Tibial artery (tissue), 4 donors: ENCODE measurements around the gene DUSP6.

Experiments
- DNase-seq, 2 donors: peaks; one replicate each; pipeline ENCODE4 v3.0.0-alpha.2; 2019
- H3K27ac ChIP-seq, 2 donors: fragments of 200-600 bp; sonication (generic) in 1 of 2; 1 replicate in 1 of 2; 2 replicates in 1 of 2; pipeline ENCODE4 v1.5.1; 2018 to 2019; ENCODE audit warnings: mild to moderate bottlenecking in 1 of 2
- H3K27me3 ChIP-seq, 2 donors: fragments of 200-600 bp; sonication (generic) in 1 of 2; one replicate each; pipeline versions ENCODE4 v1.5.1 to v1.6.0; 2016 to 2019
- H3K36me3 ChIP-seq, 3 donors: fragments of 200-600 bp; sonication (generic) in 2 of 3; one replicate each; pipeline ENCODE4 v1.5.1; 2016 to 2019; ENCODE audit warnings: mild to moderate bottlenecking in 2 of 3
- H3K4me1 ChIP-seq, 4 donors: fragments of 200-600 bp; sonication (generic) in 2 of 4; 1 replicate in 3 of 4; 2 replicates in 1 of 4; pipeline ENCODE4 v1.5.1; 2016 to 2019
- H3K4me3 ChIP-seq, 2 donors: fragments of 200-600 bp; sonication (generic) in 1 of 2; 1 replicate in 1 of 2; 2 replicates in 1 of 2; pipeline ENCODE4 v1.5.1; 2018 to 2019; ENCODE audit warnings: mild to moderate bottlenecking in 2 of 2
- H3K9me3 ChIP-seq, 3 donors: fragments of 200-600 bp; sonication (generic) in 1 of 3; one replicate each; pipeline ENCODE4 v1.5.1; 2016 to 2019
- intact Hi-C: fragments of 100-400 bp; cut with DNase I; formaldehyde crosslinking; loops from one replicate; pipeline ENCODE4 v1.15.0; 2023; ENCODE audit warnings: low total_unique reads
- TF ChIP-seq, protein P1 (sequence below), 2 experiments: fragments of 200-600 bp in 1 of 2; fragments of 450-650 bp in 1 of 2; IDR thresholded peaks; one replicate each; pipeline ENCODE4 v1.5.1; 2017 to 2019; ENCODE audit warnings: antibody characterized with exemption in 2 of 2, mild to moderate bottlenecking in 1 of 2, moderate library complexity in 1 of 2

The DUSP6 gene

DNA sequence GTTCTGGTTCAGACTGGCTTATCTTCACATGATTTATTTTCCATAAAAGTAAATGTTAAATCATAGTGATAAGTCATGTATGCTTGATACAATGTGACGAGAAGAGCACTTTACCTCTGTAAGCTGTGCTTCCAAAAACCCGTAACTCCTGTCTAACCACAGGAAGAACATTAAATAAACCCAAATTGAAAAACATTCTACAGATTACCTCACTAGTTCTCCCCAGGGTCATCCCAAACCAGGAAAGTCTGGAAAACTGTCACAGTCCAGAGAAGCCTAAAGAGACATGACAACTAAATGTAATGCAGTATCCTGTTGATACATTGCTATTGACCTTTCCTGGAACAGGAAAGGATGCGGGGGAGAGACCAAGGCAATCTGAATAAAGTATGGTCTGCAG is 32.5 kb upstream of the DUSP6 start:
- H3K27ac ChIP-seq: peak overlapping the region; percentile 39 to 55
- H3K4me1 ChIP-seq: peaks cover 0 to 24% (median 15%) of the 10 kb centered on the region in 4 donors
- no peaks in the 10 kb centered on the region for H3K36me3 ChIP-seq
- no peaks in the 10 kb centered on the region for H3K9me3 ChIP-seq
- no peak overlapping the region for H3K4me3 ChIP-seq
- no peaks in the 10 kb centered on the region for H3K27me3 ChIP-seq
- no peak for DNase-seq
- intact Hi-C loops: no loop called here
- TF ChIP-seq, protein P1, sequence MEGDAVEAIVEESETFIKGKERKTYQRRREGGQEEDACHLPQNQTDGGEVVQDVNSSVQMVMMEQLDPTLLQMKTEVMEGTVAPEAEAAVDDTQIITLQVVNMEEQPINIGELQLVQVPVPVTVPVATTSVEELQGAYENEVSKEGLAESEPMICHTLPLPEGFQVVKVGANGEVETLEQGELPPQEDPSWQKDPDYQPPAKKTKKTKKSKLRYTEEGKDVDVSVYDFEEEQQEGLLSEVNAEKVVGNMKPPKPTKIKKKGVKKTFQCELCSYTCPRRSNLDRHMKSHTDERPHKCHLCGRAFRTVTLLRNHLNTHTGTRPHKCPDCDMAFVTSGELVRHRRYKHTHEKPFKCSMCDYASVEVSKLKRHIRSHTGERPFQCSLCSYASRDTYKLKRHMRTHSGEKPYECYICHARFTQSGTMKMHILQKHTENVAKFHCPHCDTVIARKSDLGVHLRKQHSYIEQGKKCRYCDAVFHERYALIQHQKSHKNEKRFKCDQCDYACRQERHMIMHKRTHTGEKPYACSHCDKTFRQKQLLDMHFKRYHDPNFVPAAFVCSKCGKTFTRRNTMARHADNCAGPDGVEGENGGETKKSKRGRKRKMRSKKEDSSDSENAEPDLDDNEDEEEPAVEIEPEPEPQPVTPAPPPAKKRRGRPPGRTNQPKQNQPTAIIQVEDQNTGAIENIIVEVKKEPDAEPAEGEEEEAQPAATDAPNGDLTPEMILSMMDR (IDR thresholded peaks at IDR 0.05): no peak

DNA sequence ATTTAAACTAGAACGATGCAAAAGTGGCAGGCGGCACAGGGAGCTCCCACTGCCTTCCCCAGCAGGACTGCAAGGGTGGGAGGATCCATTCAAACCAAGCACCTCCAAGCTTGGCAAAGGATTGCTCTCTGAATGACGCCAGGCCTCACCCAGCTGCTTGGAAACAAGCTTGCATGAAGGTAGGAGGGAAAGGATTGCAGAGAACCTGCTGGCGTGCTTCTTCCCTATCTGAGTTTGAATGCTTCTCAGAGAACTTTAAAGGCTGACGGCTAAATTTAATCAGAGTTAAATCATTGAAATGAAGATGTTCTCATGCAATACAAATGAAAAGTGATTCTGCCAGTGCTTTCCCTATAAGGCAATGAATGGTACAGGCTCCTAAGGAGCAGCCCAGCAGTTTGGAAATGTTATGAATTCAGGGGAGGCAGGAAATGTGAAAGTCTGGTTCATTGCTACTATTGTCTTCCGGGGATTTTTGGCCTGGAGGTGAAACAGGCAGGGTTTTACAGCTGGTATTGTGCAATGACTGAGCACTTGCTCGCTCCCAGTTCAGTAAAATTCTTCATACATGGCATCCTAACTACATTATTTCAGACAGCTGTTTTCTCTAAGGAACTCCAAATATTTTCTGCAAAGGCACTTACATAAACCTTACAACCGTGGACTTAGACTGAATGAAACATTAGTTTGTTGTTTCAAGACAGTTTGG is 31.9 kb upstream of the DUSP6 start:
- peaks cover 0 to 24% (median 15%) of the 10 kb centered on the region in 4 donors for H3K4me1 ChIP-seq
- DNase-seq: peak in 1 of 2 donors; percentile 50
- H3K27ac ChIP-seq: peak overlapping the region; percentile 39 to 55
- intact Hi-C loops: no loop called here
- H3K4me3 ChIP-seq: no peak overlapping the region
- no peaks in the 10 kb centered on the region for H3K27me3 ChIP-seq
- H3K36me3 ChIP-seq: no peaks in the 10 kb centered on the region
- H3K9me3 ChIP-seq: no peaks in the 10 kb centered on the region
- TF ChIP-seq, protein P1 (IDR thresholded peaks at IDR 0.05): no peak

DNA sequence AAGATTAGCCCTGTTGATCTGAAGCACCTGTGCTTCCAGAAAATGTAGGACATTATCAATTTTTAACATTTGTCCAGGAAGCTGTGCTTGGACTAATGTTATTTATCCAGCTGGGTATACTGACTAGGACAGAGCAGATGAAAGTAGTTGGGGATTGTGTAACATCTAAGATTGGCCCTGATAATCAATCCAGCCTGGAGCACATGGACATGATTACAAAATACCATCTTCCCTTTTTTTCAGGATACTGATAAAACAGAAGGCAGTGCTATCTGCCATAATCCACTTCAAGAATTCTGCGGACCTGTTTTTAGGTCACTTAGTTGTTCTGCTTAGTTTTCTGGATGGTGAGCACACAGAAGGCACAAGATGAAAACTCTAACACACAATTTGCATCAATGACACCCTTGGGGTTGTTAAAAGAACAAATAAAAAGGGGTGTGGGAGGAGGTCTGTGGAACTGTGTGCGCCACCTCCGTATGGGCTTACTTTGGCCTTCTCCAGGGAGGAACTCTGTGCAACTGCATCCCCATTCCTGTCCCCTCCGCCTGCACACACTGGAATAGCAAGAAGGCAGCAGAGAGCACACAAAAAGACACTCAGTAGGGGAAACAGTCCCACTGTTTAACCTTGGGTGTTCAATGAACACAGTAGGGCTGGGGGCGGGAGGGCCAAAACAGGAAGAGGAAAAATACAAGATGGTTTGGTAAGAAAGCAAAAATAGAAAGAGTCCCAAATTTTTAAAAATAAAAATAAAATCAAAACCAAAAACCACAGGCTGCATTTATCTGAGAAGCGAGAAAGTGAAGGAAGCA is 31.1 kb upstream of the DUSP6 start:
- Histone ChIP-seq H3K27me3 (no peaks in the 10 kb centered on the region), H3K36me3 (no peaks in the 10 kb centered on the region), H3K9me3 (no peaks in the 10 kb centered on the region), H3K4me3 (no peak overlapping the region), H3K27ac (peak overlapping the region in 1 of 2 donors; percentile 55), H3K4me1 (peaks cover 0 to 24% (median 15%) of the 10 kb centered on the region in 4 donors)
- DNase-seq: no peak
- TF ChIP-seq, protein P1 (IDR thresholded peaks at IDR 0.05): no peak
- intact Hi-C loops: no loop called here

DNA sequence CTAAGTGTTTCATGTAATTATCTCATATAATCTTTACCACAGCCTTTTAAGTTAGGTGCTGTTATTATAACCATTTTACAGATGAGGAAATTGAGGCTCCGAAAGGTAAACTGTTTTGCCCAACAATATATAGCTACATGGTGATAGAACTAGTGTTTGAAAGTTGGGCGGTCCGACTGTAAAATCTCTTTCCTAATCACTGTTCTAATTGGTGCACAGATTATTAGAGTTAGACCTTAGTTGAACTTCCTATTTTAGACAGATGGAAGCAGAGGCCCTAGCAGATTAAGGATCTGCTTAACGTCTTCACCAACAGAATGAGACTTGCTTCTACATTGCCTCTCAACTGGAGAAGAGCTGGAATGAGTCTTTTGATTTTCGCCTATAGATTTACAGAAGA is 30.0 kb upstream of the DUSP6 start:
- H3K36me3 ChIP-seq: no peaks in the 10 kb centered on the region
- no peaks in the 10 kb centered on the region for H3K9me3 ChIP-seq
- TF ChIP-seq, protein P1 (IDR thresholded peaks at IDR 0.05): no peak
- H3K27me3 ChIP-seq: no peaks in the 10 kb centered on the region
- H3K27ac ChIP-seq: no peak overlapping the region
- H3K4me1 ChIP-seq: peaks cover 0 to 24% (median 15%) of the 10 kb centered on the region in 4 donors
- DNase-seq: no peak
- intact Hi-C loops: no loop called here
- no peak overlapping the region for H3K4me3 ChIP-seq

DNA sequence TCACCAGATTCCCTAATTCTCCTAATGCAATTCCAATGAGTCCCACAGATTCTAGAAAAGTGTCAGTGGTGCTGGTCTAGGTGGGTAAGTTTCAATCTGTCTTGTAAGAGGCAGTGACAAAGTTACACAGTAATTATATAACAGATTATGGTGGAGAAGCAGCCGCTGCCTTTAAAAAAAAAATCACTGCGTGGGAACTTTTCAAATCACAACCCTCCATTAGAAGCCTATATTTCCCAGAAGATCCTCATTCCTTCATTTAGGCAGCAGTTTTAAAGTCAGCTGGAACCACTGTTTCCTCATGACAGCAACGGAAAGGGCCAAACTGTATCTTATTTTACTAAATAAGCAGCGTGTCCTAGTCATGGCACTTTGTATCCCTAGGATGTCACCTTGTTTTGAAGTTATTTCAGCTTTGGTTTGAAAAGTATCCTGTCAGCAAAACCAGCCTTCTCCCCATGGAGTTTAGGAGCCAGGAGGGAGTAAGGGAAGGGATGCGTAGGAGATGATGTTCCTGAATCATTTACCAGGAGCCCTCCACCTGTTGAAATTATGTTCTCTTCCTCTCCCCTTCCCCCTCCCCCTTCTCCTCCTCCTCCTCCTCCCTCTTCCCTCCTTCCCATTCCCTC is 27.7 kb upstream of the DUSP6 start:
- no peaks in the 10 kb centered on the region for H3K36me3 ChIP-seq
- H3K4me3 ChIP-seq: no peak overlapping the region
- H3K9me3 ChIP-seq: no peaks in the 10 kb centered on the region
- H3K27ac ChIP-seq: no peak overlapping the region
- H3K4me1 ChIP-seq: peaks cover 0 to 18% (median 12%) of the 10 kb centered on the region in 4 donors
- intact Hi-C loops: no loop called here
- H3K27me3 ChIP-seq: no peaks in the 10 kb centered on the region
- TF ChIP-seq, protein P1 (IDR thresholded peaks at IDR 0.05): no peak
- no peak for DNase-seq
